ENCODE data around the gene COMMD10. TPM values are rescaled to one million over a fixed set of nuclear protein-coding genes. Genes with fewer than 3 reads are reported as not detected.

The COMMD10 gene
- polyA plus RNA-seq, 1 donor (not counting 4 experiments of a cell fraction or from before 2014, with no cell fraction given): 22.3 TPM

DNA sequence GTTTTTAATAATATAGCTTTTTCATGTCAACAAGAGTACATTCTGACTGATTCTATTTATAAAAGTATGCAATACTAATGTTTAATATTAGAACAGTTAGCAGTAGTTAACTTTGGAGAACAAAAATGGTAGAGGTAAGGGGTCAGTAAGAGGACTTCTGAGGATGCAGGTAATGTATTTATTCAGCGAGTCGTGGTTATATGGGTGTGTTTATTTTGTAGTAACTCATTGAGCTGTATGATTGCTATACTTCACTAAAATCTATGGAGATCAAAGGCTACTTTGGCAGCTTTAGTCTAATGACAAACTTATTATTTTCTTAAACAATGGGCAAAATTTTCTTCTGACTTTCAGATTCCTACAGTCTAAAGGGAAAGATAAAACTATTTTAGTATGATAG lies 146.5 kb downstream of the COMMD10 start:
- no peaks in the 10 kb centered on the region for H3K27me3 ChIP-seq (ENCODE audit: control insufficient read depth, extremely low read depth, insufficient read depth, low read length)
- no peaks in the 10 kb centered on the region for H3K4me1 ChIP-seq (ENCODE audit: control insufficient read depth, extremely low read depth, insufficient read depth, low read length)
- H3K9ac ChIP-seq (ENCODE audit: control insufficient read depth, extremely low read depth, insufficient read depth, low read length): no peak overlapping the region
- dilution Hi-C loops (cut with MboI; ENCODE audit: extremely low pct_ligation_motif_present, low sequenced_read_pairs): no loop called here
- no peak for TF ChIP-seq EZH2 (IDR thresholded peaks at IDR 0.05; ENCODE audit: low read length)
- TF ChIP-seq, protein P1, sequence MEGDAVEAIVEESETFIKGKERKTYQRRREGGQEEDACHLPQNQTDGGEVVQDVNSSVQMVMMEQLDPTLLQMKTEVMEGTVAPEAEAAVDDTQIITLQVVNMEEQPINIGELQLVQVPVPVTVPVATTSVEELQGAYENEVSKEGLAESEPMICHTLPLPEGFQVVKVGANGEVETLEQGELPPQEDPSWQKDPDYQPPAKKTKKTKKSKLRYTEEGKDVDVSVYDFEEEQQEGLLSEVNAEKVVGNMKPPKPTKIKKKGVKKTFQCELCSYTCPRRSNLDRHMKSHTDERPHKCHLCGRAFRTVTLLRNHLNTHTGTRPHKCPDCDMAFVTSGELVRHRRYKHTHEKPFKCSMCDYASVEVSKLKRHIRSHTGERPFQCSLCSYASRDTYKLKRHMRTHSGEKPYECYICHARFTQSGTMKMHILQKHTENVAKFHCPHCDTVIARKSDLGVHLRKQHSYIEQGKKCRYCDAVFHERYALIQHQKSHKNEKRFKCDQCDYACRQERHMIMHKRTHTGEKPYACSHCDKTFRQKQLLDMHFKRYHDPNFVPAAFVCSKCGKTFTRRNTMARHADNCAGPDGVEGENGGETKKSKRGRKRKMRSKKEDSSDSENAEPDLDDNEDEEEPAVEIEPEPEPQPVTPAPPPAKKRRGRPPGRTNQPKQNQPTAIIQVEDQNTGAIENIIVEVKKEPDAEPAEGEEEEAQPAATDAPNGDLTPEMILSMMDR (optimal IDR thresholded peaks at IDR 0.05 in 1 of 3, IDR thresholded peaks at IDR 0.05 in 1 of 3, conservative IDR thresholded peaks at IDR 0.05 in 1 of 3; ENCODE audit: extremely low read depth in 1 of 3, insufficient read depth in 2 of 3, low read length in 3 of 3): no peak
- FAIRE-seq: no peak
- H3K4me2 ChIP-seq (ENCODE audit: control insufficient read depth, extremely low read depth, insufficient read depth, low read depth, low read length): no peak overlapping the region
- H3K4me3 ChIP-seq (ENCODE audit: control insufficient read depth in 2 of 3, extremely low read depth in 1 of 3, insufficient read depth in 2 of 3, low read depth in 1 of 3, low read length in 3 of 3): no peak overlapping the region
- no peak overlapping the region for H2AFZ ChIP-seq (ENCODE audit: control insufficient read depth, low read length)
- no peaks in the 10 kb centered on the region for H3K36me3 ChIP-seq (ENCODE audit: control insufficient read depth in 2 of 2, extremely low read depth in 1 of 2, insufficient read depth in 2 of 2, low read length in 2 of 2)
- no peak overlapping the region for H3K27ac ChIP-seq (ENCODE audit: control insufficient read depth, insufficient read depth, low read length)
- H4K20me1 ChIP-seq (ENCODE audit: control insufficient read depth, extremely low read depth, insufficient read depth, low read length): no peaks in the 10 kb centered on the region
- no peak for DNase-seq (ENCODE audit: low read depth, low spot score)
- no peaks in the 10 kb centered on the region for H3K79me2 ChIP-seq (ENCODE audit: control insufficient read depth, insufficient read depth, low read length)
- H3K9me1 ChIP-seq (ENCODE audit: control insufficient read depth, extremely low read depth, insufficient read depth, low read length): no peaks in the 10 kb centered on the region
- H3K9me3 ChIP-seq (ENCODE audit: control insufficient read depth, low read depth, low read length): no peaks in the 10 kb centered on the region

DNA sequence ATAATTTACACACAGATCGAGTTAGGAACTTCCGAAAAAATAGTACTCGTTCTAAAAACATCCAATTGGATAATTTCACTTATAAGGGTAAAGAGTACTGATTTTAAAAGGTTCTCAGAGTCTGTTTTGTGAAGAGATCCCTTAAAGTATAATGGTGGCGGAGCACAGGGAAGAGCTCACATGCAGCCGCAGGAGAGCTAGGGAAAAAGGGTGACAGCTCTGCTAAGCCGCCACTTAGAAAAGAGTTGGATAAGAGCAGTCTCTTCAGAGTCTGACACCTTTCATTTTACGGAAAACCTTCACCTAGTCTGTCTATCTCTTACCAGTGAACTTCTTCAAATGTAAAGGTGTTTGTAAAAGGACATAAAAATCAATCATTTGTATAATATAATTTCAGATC lies 149.9 kb downstream of the COMMD10 start:
- Histone ChIP-seq H3K9ac (ENCODE audit: control insufficient read depth, extremely low read depth, insufficient read depth, low read length) (no peak overlapping the region), H4K20me1 (ENCODE audit: control insufficient read depth, extremely low read depth, insufficient read depth, low read length) (no peaks in the 10 kb centered on the region), H3K4me1 (ENCODE audit: control insufficient read depth, extremely low read depth, insufficient read depth, low read length) (no peaks in the 10 kb centered on the region), H3K79me2 (ENCODE audit: control insufficient read depth, insufficient read depth, low read length) (no peaks in the 10 kb centered on the region), H3K4me3 (ENCODE audit: control insufficient read depth in 2 of 3, extremely low read depth in 1 of 3, insufficient read depth in 2 of 3, low read depth in 1 of 3, low read length in 3 of 3) (no peak overlapping the region), H3K4me2 (ENCODE audit: control insufficient read depth, extremely low read depth, insufficient read depth, low read depth, low read length) (no peak overlapping the region), H3K27me3 (ENCODE audit: control insufficient read depth, extremely low read depth, insufficient read depth, low read length) (no peaks in the 10 kb centered on the region), H3K27ac (ENCODE audit: control insufficient read depth, insufficient read depth, low read length) (no peak overlapping the region), H3K36me3 (ENCODE audit: control insufficient read depth in 2 of 2, extremely low read depth in 1 of 2, insufficient read depth in 2 of 2, low read length in 2 of 2) (no peaks in the 10 kb centered on the region), H2AFZ (ENCODE audit: control insufficient read depth, low read length) (no peak overlapping the region), H3K9me3 (ENCODE audit: control insufficient read depth, low read depth, low read length) (no peaks in the 10 kb centered on the region), H3K9me1 (ENCODE audit: control insufficient read depth, extremely low read depth, insufficient read depth, low read length) (no peaks in the 10 kb centered on the region)
- dilution Hi-C loops (cut with MboI; ENCODE audit: extremely low pct_ligation_motif_present, low sequenced_read_pairs): no loop called here
- DNase-seq (ENCODE audit: low read depth, low spot score): no peak
- TF ChIP-seq, protein P1 (optimal IDR thresholded peaks at IDR 0.05 in 1 of 3, IDR thresholded peaks at IDR 0.05 in 1 of 3, conservative IDR thresholded peaks at IDR 0.05 in 1 of 3; ENCODE audit: extremely low read depth in 1 of 3, insufficient read depth in 2 of 3, low read length in 3 of 3): no peak
- no peak for TF ChIP-seq EZH2 (IDR thresholded peaks at IDR 0.05; ENCODE audit: low read length)
- FAIRE-seq: no peak
